Measurements from ENCODE around the gene TCF12.

The TCF12 gene

DNA sequence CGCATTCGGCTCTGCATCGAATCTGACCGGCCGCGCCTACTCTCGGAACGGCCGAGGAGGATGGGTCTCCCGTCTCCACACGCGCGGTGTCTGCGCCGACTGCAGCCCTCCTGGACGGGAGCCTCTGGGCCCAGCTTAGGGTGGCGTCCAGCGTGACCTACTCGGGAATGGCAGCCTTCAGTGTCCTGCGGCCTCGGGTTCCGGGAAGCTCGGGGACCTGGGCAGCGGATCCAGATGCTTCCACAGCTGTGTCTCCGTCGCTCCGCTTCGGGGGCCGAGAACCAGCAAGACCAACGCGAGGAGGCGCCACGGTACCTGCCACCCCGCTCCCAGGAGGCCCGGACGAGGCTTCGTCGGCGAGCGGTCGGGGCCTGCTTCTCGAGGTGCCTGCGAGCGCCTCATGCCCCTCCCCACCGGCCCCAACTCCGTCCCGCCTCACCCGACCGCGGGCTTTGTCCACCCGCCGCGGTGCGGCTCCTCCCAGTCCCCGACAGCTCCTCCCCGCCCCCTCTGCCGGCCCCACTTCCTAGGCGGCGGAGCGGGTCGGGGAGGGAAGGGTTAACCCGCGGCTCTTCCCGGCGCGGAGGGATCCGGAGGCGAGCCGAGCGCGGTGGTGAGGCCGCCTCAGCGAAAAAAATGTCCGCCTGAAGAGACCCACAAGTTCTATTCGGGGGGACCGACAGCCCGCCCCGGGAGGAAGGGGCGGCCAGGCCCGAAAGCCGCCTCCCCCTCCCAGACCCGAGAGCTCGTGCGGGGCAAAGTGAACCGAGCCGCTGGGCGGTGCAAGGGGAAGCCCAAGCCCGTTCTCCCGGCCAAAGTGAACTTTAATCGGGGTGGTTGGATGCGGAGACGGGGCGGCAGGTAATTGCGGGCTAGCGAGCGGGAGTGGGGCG is at the start of gene TCF12:
Gene TCF12 (plus strand): TSS at position 599 of the 893 bp plus-strand sequence. CDS start 1,270 bp downstream, outside the sequence.
- peak; percentile 96 for DNase-seq

DNA sequence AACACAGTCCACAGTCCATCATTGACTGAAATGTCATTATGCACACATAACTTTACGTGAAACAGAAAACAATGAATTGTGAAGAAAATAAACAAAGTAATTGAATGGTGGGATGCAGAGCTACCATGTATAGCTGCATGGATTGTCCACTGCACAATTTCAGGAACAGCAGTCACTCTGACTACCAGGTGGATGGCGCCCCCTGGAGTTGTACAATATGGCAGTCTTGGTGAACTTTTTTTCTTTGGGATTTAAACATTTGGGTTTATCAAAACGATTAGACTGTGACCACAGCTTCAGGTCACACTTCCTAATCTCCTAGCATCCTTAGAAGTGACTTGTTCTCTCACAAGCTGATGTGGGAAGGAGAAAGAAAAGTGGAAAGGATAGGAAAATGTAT is 48.9 kb upstream of the TCF12 start:
- DNase-seq: peak; percentile 58

GRCh38 chr15:56871185-56871584 is 47.3 kb upstream of the TCF12 start:
- DNase-seq: no peak

- no peak for DNase-seq
These were observed 46.6 kb upstream of the TCF12 start for GRCh38 chr15:56871867-56872266.

DNA sequence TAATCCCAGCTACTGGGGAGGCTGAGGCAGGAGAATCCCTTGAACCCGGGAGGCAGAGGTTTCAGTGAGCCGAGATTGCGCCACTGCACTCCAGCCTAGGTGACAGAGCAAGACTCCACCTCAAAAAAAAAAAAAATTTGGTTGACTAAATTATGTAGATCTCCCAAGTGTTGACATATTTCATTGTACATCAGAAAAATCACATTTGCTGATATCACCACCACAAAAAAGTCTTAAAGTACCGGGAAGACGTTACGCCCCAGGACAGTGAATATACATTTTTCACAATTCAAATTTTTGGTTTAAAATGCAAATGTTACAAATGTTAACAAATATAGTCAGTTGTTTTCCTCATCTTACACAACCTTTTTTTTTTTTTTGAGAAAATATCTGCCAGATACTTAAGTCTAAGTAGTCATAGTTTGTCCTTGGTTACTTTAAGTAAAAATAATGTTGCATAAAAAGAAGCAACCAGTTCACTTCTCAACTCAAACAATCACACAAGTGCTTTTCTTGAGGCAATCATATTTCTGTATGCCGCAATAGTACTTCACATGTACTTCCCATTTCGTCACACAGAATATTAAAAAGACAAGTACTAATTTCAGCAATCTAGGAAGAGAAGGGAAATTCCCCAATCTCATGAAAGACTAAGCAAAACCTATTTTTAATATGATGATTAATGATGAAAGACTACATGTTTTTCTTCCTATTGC is 41.0 kb upstream of the TCF12 start:
- DNase-seq: no peak

DNA sequence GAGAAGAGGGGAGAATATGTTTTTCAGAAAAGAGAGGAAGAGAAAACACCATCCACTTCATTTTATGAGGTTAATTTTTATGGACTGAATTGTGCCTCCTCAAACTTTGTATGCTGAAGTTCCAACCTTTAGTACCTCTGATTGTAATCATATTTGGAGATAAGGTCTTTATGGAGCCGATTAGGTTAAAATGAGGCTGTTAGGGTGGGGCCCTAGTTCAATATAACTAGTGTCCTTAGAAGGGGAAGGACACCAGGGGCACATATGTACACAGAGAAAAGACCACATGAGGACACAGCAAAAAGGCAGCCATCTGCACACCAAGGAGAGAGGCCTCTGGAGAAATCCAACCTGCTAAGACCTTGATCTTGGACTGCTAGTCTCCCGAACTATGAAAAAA is 38.9 kb upstream of the TCF12 start:
- no peak for DNase-seq

- DNase-seq: no peak
These were observed 35.4 kb upstream of the TCF12 start for GRCh38 chr15:56883088-56883487.

DNA sequence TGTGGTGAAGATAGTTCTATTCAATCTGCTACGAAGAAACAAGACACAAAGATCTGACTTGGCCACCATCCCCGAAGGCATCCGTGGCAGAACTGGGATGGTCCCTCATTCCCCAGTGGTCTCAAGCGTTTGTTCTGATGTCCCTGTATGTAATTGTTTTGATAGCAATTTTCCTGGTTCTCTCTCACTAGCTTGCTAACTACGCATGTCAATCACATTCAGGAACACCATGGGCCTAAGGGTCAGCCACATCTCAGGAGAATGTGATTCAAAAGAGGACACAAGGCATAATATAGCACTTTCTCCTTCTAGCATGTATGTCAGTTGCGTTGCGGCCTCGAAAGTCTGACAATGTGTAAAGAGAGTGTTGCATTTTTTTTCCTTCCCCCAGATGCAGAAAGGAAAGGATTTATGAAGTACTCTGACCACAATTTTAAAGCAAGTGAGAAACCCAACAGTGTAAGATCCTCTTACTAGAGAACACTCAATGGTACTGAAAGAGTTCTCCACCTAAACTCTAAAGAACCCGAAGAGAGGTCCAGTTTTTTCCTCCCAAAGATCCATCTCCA is 32.0 kb upstream of the TCF12 start:
- DNase-seq: peak; percentile 57

DNA sequence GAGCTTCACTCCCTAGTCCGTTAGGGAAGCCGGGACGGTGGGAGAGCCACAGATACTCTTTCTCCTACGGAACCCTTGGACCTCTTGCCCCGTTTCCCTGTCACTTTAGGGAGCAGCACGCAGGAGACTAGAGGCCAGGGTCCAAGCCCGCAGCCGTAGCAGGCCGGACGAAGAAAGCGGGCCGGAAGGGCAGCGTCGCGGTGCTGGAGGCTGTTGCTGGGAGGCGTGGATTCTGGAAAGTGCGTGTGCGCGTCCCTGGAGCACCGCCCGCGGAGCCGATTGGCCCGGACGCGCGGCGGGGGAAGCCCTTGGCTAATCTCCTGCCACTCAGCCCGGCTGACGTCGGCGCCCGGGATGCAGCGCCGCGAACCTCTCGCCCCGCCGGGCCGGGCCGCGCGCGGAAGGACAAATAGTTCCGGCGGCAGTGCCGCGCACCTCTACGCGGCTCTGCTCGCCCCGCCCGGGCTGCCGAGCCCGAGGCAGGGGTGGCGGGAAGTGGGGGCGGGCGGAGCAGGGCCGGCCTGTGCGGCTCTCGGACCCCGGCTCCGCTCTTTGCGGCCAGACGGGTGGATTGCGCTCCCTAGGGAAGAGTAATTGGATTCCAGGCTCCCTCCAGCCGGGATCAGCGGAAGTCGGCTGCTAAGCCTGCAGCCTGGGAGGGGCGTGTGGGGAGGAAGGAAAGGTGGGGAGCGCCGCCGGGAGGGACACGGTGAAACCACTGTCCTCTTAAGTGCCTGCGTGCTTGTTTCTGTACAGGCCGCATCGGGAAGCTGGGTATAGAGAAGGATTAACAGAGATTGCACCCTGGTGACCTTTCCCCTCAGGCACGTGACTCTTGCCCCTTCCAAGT is 31.3 kb upstream of the TCF12 start:
- peak; percentile 90 for DNase-seq

DNA sequence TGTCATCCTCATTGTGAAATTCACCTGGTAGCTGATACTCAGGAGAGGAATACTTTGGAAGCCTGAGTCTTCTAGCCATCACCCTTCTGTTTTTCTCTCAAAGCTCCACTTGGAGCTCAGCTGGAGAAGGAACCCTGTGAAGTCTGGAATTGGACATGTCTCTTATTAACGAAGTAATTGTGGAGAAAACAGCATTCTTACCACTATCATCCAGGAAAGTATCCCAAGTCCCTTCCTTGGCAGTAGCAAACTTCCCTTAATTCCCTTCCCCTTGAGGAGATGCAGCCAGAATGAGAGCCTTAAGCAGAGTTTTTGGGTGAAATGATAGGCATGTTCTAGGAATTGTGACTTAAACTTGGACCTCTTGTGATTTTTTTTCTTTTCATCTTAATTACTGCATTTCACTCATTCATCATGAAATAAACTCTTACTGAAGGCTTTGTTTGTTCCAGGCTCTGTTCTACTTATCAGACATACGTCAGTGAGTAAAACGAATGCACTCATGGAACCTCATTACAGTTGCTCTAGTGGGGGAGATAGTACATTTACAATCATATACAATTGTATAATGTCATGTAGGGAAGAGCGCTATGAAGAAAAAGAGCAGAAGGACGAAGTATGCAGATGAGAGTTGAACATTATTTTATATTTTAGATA is 30.5 kb upstream of the TCF12 start:
- DNase-seq: no peak

DNA sequence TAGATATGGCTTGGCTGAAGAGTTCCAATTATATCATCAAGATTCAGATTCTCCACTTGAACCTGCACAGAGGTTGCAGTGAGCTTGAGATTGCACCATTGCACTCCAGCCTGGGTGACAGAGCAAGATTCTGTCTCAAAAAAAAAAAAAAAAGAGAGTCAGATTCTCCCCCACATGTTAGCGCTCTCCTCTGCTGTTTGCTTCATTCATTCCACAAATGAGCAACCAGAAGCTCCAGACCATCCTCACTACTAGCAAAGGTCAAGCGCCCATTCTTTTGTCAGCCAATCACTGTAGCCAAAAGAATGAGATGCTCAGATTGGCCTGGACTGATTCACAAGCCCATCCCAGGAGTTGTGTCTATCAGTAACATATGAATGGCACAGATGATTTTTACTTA is 28.4 kb upstream of the TCF12 start:
- DNase-seq: no peak

DNA sequence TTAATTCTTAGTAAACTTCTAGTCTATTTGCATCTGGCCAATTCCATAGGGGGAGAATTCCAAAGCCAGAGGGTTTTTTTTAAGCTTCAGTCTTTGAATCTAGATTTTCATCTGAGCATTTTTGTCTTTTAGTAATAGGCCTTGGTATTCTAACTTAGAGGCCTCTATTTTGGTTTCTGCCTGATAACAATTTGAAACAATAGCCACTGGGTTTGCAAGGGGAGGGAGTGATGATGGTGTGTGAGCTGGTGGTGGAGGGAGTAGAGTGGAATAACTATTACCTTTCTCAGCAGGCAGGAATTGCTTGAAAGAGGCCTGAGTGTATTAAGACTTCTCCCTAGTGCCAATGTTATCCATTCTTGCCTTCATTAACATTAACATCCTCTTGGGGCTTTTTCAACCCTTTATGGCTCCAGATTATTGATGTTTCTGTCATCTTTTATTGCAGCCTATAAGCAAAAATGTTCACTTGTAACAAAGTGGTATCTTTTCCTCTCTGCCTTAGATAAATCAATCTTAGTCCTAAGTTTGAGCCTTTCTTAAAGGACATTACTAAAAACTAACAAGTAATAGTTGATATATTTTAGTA is 26.5 kb upstream of the TCF12 start:
- DNase-seq: no peak

GRCh38 chr15:56892659-56893363 is 25.6 kb upstream of the TCF12 start:
- DNase-seq: no peak

GRCh38 chr15:56893364-56893678 is 25.1 kb upstream of the TCF12 start:
- no peak for DNase-seq

GRCh38 chr15:56894601-56895000 is 23.8 kb upstream of the TCF12 start:
- DNase-seq: no peak

- DNase-seq: no peak
These were observed 16.5 kb upstream of the TCF12 start for GRCh38 chr15:56901931-56902330.

- no peak for DNase-seq
These were observed 11.7 kb upstream of the TCF12 start for GRCh38 chr15:56906766-56907165.

DNA sequence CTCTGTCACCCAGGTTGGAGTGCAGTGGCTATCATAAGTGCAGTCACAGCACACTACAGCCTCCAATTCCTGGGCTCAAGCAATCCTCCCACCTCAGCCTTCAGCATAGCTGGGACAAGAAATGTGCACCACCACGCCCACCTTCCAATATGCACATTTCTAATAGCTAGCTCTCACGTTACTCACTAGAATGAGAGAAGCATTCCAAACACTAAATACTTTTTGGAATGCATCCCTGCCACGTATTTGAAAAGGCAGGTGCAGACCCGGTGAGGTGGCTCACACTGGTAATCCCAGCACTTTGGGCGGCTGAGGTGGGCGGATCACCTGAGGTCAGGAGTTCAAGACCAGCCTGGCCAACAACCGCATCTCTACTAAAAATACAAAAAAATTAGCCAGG is 7.6 kb upstream of the TCF12 start:
- no peak for DNase-seq

DNA sequence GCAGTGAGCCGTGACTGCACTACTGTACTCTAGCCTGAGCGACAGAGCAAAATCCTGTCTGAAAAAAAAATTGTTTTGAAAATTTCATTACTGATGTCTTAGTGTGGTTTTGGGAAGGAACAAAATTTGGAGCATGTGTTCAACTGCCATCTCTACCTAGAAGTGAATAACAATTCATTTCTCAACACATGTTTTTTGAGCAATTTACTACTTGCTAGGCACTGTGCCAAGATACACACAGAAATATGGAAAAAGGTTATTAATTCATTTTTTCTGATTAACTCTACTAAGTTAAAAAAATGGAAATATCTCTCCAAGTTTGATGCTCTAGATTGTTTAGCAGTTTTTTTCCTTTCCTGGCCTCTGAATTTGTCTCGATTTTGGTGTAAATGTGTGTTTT is 5.2 kb upstream of the TCF12 start:
- no peak for DNase-seq

GRCh38 chr15:56913670-56914069 is 4.8 kb upstream of the TCF12 start:
- no peak for DNase-seq

DNA sequence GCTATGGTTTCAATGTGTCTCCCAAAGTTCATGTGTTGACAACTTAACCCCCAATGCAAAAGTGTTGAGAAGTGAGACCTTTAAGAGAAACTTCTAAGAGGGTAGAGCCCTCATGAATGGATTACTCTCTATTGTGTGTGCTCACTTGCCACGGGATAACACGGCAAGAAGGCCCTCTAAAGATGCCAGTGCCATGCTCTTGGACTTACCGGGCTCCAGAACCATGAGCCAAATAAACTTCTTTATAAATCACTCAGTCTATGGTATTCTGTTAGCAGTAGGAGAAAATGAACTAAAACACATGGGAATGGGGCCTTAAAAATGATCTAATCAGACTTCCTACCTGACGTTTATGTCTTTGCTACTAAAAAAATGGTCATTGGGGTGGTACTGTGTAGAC is 2.6 kb upstream of the TCF12 start:
- no peak for DNase-seq

All from activated CD8-positive, alpha-beta memory T cell treated with anti-CD3 and anti-CD28 coated beads for 24 hours (primary cell).